GM19240 (cell line): ENCODE data around the gene DNAH9.

Experiments
- DNase-seq: peaks from one replicate; pipeline ENCODE4 v3.0.0; 2011; ENCODE audit warnings: low spot score; ENCODE audit not compliant: insufficient read length

DNAH9 gene

DNA sequence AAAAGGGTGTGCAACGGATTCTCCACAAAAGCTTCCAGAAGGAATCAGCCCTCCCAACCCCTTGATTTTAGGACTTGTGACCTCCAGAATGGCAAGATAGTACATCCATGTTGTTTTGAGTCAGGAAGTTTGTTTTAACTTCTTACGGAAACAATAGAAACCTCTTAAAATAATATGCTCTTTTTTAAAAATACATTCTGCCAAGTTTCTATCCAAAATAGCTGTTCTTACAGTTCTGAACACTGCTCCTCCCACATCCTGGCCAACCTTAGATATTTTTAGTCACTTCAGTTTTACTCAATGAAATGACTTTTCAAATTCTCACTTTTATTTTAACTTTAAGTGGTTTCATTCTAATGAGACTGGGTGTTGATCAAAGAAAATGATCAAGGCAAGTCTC is 242.6 kb downstream of the DNAH9 start:
- no peak for DNase-seq

DNA sequence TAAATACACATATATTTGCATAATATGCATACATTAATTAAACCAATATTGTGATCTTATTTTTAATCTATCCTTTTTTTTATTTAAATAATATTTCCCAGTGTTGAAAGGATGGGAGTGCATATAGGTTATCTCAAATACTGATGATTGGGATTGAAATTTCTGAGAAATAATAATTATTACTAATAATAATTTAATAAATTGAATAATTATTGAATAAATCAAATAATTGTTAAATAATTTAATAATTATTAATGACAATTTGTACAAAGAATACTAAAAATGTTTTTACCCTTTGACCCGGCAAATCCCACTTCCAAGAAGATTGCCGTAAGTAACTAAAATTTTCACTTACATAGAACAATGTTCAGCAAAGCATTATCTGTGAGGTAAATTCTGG is 250.1 kb downstream of the DNAH9 start:
- no peak for DNase-seq

DNA sequence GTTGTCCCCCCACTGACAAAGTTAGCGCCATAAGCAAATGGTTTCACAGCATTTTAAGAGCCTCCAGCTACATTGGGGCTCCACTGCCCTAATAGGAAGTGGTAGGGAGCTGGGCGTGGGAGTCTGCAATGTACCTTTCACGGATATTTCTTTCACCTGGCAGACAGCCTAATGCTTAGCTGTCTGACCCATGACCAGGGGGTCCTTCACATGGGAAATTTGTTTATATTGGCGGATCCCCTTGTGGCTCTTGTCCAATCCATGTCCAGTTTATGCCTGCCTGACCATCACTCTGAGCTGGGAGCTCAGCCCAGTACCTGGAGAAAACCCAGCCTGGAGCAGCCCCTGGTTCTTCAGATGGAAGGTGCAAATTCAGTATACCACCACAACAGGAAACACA is 254.0 kb downstream of the DNAH9 start:
- no peak for DNase-seq

DNA sequence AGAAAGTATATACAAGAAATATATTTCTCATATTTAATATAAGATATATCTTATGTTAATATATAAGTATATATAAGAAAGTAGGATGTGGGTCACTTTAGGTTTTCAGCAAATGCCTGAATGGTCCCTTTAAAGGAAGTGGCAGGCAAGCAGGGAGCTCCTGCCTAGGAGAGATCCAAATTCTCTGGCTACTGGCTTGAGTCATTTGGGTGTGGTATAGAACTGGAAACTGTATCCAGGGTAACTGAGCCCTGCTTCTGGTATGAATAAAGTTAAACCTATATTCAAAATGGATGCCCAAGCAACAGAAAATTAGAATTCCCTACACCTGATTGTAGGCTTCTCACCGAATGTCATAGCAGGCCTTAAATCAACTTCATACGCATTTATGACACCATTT is 254.6 kb downstream of the DNAH9 start:
- no peak for DNase-seq

DNA sequence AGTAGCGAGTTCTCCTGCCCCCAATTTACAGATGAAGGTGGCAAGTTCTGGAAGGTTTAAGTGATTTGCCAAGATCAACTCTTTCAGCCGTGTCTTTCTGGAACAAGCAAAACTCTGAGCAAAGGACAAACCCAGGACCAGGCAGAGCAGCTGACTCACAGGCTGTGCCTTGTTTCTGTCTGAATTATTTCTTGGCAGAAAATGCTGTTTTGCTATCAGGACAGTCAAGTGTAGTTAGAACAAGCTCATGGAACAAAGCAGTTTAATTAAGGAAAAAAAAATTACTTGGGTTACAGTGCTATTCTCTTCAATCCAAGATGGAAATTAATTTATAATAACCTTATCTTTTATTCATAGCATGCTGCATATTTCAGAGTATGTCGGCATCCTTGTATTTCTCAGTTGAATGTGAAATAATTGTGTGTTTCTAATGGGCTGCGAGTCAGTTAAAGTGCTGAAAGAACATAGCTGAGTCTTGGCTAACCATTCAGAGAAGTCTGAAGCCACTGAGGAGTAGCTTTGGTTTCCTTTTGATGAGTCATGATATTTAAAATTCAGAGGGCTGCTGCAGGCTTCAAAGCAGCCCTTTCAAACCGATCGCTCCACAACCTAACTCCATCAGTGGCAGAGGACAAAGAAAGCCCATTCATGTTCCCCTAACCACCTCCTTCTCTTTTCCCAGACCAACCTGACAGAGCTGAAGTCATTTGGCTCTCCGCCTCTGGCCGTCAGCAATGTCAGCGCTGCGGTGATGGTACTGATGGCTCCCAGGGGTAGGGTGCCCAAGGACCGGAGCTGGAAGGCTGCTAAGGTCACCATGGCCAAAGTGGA is 255.3 kb downstream of the DNAH9 start:
- DNase-seq, result no peak

DNA sequence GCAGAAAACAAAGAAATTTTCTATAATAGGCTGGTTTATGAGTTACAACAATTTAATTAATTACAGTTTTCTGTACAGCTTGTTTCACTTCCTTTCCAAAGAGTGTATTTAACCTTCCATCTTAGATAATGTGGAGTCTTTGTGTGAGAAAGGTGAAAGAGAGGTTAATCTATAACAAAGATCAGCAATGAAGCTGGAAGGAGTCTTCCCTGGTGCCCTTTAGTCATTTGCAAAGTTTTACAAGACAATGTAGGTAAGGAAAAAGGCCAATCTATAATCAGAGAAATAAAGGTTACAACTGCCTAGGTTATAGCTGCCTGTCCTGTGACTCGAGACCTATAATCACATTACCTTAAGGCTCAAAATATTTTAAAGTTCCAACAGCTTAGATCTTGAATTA is 257.0 kb downstream of the DNAH9 start:
- DNase-seq, result no peak

DNA sequence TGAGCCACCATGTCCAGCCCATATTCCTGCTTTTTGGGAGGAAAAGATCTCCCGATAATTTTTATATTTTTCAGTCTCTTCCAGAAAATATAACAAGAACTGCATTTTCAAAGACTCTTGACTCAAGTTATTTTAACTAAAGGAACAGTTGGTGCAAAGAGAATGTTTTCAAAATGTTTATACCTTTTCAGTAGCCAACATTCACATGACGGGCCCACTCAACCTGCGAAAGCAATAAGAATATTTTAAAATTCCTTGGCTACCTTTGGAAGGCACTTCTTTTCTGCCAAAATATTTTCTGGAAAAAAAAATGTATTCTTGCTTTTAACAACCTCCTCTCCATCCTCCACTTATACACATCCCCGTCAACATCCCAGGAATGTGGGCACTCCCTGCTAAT is 258.7 kb downstream of the DNAH9 start:
- DNase-seq, result no peak

DNA sequence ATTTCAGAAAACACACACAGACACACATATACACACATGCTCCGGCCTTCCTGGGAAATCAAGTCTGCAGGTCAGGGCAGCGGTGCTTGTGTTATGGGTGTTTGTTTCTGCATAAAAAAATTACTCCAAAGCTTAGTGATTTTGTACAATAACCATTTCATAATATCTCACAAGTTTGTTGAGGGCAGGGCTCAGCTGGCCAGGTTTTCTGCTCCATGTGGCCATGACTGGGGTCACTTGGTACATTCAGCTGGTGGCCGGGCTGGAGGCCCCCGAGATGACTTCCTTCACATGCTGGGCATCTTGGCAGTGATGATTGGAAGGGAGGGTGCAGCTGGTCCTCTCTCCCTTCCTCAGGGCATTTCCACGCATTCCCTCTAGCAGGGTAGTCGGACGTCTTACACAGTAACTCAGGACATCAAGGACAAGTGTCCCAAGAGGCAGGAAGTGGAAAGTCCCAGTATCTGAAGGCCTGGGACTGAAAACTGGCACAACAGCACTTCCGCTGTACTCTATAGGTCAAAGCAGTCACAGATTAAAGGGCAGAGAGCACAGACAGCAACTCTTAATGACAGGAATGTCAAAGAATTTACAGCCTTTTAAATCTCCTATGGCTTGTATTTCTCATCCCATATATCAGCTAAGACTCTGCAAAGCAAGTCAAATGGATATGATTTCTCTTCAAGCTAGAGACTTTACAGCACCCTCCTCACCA is 271.6 kb downstream of the DNAH9 start:
- no peak for DNase-seq

DNA sequence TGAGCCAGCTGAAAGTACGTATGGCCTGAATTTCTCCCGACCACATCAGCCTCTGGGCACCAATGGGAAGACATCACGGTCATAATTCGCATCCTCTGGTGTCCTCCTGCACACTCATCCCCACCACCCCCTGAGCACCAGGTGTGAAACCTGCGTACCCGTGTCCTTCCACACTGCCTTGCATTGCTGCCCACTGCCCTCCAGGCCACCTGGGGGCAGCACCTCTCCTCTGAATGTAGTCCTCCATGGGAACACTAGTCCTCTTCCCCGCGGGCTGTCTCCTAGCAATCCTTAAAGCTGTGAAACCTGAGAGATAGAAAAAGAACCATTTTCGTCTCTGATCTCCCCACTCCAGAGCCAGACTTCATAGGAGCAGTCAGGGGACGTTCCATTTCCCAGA is 273.5 kb downstream of the DNAH9 start:
- DNase-seq, result no peak

DNA sequence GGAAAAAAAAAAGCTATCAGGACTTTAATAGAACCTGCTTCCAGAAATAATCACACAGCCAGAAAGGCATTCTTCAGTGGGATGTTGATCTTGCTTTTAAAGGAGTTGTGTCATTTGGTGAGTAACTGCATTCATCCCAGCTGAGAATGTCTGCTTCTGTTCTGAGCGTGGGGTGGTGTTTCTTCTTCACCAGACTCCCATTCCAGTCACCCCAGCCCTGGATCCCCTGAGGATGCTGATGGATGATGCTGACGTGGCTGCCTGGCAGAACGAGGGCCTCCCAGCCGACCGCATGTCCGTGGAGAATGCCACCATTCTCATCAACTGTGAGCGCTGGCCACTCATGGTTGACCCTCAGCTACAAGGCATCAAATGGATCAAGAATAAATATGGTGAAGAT is 276.5 kb downstream of the DNAH9 start:
- no peak for DNase-seq

DNA sequence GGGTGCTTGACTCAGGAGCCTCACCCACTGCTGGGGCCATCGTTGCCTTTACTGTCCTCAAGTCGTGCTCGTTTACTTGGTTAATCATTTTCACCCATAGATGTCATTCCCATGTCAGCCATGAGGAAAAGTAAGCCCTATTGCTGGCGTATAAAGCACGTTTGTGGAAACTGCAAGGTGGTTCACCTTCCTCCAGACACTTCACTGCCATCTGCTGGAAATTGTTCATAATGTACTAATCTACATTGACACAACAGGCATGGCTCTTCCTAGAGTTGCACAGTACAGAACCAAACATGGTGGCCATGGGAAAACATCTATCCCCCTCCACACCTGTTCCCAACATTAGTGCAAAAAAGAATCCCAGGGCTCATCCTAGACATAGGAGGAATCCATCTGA is 282.4 kb downstream of the DNAH9 start:
- DNase-seq, result no peak

DNA sequence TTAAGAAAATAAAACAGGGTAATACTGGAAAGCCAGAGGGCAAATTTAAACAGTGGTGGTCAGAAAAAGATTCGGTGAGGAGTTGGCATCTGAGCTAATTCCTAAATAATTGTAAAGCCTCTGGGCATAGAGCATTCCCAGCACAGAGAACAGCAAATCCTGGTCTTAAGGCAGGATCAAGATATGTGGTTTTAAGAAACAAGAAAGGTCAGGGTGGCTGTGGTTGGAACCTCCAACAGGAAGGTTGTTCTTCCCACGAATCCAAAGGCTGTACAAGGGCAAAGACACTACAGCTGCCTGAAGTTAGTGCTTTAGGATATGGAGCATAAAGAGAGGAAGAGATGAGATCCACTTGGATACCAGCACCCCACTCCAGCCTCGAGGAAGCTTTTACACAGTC is 284.4 kb downstream of the DNAH9 start:
- no peak for DNase-seq

DNA sequence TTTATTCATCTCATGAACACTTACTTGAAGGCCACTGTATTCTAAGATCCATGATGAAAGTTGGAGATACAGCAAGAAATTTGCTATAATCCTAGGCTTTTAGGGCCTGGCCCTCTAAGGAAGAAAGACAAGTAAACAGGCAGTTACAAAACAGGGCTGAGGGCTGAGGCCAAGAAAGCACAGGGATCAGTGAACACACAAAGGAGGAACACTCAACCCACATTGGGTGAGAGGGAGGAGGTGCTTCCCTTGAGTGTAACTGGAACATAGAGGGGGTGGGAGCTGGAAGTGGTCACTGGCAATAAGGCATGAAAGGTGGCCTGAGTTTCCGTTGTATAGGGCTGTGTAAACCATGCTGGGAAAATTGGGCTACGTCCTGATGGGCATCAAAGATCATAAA is 286.8 kb downstream of the DNAH9 start:
- no peak for DNase-seq

DNA sequence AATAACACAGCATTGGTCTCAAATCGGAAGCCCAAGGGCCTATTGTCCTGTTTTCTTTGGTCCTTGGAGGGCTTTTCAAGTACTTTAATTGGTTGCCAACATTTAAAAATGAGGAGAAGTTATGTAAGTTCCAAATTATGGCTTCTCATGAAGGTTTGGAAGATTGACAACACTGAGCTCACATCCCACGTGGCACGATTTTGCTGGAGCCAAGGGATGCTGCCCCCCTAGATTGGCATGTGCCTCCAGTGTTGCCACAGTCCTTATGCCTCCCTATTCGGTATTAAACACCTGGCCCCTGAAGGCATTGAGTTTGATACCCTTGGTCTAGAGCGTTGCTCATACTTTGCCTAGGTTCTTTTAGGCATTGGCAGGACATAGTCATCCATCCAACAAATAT is 291.0 kb downstream of the DNAH9 start:
- no peak for DNase-seq

DNA sequence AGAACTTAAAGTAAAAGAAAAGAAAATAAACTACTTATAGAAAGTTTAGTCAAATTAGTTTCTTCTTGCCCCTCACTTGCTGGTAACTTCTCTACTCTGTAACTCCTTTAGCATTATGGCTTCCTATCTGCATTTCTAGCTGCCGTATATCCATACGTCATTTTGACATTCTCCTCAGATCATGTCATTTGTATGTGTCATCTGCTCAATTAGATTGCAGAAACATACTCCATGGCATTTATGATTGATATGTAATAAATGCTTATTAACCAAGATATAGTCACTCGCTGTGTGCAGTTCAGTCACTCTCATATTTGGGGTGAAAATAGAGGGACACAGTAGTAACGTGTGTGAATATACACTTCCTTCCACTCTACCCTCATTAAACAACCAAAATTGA is 295.6 kb downstream of the DNAH9 start:
- DNase-seq, result no peak

DNA sequence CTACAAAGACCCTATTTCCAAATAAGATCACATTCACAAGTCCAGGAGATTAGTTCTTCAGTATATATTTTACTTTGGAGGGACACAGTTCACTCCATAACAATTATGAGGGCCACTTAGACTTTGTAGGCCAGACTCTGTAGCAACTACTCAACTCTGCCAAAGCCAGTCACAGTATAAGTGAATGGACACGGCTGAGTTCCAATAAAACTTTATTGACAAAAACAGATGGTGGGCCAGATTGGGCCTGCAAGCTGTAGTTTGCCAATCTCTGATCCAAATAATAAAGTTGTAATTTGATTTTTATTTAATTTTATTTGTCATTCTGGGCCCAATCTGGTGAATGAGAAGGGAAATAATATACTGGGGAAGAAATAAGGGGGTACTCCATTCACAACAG is 297.9 kb downstream of the DNAH9 start:
- DNase-seq, result no peak

DNA sequence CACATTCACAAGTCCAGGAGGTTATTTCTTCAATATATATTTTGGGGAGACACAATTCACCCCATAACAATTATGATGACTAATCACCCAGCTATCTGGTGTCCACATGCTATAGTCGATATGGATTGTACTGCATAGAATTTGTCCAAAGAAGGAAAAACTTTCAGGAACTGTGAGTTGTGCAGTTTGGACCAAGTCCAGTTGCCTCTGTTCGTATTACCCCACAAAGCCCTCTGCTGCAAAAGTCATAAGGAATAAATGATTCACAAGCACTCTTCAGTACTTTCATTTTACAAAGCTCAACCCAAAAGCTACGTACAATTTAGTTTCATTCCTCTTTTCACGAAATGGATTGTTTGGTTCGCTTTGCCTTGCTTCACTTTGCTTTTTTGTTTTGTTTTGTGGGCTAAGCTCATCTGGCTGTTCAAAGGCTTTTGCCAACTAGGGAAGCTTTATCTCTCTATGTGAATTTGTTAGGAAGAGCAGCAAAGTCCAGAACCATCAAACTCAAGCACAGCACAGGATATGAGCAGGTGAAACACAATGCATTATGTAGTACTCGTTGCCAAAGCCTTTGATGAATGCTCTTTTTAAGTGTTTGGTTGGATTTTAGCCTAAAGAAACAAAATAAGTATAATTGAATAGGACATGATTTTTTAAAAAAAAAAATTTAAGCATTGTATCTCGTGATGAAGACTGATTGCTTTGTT is 300.4 kb downstream of the DNAH9 start:
- DNase-seq, result no peak

DNA sequence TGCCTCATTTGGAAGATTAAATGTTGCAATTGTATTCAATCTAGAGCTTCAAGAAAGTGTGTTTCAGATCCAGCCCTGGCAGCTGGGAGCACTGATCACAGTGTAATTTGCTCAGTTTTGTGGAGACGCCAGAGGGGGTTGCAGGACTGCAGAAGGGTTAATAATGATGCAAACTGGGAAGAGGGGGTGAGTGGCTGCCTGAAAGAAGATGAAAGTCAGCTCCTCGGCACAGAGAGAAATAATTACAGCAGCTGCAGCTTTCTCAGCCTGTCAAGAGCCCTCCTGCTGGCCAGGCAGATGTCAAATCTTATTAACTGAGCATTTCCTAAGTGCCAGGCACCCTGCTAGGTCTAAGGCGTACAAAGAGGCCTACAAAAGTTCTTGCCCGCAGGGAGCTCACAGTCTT is 301.3 kb downstream of the DNAH9 start:
- DNase-seq, result no peak

DNA sequence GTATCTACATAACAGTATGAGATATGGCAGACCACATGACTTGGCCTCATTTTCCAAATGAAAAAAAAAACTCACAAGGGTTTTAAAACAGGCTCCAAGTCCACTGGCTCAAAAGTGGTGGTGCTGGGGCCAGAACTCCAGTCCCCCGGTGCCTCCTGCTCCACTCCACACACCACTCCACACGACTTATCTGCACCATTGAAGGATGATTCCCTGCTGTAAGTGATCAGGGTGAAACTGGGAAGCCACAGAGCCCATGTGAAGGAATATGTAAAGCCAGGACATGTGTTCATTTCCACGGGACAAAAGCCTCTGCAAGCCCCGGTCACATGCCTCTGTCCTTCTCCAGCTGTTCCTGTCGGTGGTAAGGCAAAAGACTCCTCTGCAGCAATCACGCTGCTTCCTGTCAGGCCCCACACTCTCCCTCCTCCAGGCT is 301.8 kb downstream of the DNAH9 start:
- DNase-seq, result no peak

DNA sequence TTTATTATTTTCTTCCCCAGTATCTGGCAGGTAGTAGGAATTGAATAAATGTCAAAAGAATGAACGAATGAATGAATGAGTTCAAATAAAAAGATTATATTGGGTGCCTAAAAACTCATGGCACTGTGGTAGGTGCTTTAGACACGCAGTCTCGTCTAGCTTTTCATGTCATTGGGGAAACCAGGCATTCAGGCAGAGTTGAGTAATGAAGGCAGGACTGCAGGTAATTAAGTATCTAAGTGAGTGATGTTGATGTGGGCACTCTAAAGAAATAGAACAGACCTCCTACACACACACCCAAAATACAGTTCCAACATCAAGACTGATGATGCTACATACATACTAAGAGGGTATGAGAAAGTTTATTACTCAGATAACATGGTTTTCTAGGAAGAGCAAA is 302.4 kb downstream of the DNAH9 start:
- DNase-seq, result no peak

DNA sequence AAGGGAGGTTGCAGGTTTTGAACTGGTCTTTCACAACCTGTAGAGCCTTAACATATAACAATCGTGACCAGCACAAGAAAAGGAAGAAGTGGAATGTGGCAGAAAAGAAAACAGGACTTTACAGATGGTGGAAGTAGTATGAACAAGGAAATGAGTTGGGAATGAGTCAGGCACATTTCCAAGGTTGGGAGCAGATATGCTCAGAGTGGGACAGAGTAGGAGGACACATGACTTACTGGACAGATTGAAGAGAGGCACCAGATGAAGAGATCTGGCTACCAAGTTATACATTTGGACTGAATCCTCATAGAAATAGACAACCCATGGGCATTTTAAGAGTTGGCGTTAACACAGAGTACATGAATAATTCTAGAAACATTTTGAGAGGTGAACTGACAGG is 303.7 kb downstream of the DNAH9 start:
- DNase-seq, result no peak

DNA sequence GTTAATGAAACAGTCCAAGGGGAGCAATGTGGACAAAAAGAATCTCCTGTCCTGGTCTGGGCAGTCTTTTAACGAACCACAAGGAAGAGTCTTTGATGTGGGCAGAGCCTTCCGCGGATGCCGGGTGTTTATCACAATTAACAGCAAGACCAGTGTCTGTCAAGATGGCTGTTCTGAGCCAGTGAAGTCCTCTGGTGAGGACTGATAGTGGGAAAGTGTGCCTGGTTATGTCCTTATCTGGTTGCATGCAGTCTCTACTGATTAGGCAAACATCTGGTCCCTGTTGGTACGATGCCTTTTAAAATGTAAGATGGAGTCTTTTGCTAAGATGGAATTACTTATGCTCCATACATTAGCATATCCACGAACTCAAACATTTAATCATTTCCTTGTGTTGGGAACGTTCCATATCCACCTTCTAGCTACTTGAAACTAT is 310.5 kb downstream of the DNAH9 start:
- no peak for DNase-seq
